ENCODE measurements around the gene PPFIBP1.

The PPFIBP1 gene

DNA sequence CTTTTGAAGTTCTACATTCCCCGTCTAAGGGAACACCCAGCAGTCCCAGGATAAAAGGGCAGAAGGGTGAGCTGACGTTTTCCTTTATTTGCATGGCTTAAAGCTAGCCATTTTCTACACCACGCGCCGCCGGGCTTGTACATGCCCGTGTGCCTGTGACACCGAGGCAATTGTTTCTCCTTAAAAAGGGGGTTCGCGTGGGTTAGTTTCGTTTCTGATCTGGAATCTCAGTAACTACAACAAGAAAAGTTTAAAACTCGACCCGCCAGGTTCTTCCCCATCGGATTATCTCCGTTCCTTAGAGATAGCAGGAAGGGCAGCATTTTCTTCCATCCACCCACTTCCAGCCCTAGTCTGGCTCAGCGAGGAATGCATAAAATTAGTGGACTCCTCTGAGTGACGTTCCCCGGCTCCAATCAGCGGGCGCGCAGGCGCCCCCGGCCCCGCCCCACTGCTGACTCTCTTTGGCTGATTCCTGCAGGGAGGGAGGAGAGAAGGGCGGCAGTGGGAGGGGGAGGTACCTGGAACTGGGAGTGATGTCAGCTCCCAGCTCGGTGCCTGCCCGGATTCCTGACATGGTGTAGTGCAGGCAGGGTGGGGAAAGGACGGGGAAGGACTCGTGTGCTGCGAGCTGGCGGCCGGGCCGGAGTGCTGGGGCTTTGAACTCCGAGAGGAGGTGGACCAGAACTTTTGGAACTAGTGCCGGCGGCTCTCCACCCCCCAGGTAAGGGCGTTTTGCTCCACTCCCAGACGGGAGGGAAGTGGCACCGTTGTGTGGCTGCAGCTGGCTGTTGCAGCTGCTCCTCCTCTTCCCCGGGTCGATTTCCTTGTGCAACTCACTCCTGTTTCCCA, at the start of gene PPFIBP1:
PPFIBP1 (plus strand) TSS at position 565 of the 852 bp plus-strand sequence. CDS start 109,191 bp downstream, outside the sequence.
- peak; percentile 94 for DNase-seq

DNA sequence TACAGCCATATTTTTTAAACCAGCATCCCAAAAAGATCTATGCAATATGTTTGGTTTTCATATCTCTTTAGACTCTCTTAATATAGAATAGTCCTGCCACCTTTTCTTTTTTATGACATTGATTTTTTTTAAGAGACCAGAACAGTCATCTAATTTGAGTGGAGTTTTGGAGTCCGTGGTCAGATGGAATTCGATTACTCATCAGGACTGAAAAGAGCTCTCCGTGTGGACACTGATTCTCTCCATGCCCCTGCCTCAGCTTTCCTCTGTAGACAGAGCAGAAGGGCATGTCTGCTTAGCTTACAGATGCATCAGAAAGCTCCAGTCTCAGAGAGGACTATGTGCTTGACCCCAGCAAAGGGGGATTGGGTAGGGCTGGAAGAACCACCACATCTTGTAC, 49.7 kb upstream of the PPFIBP1 start:
- DNase-seq = no peak

DNA sequence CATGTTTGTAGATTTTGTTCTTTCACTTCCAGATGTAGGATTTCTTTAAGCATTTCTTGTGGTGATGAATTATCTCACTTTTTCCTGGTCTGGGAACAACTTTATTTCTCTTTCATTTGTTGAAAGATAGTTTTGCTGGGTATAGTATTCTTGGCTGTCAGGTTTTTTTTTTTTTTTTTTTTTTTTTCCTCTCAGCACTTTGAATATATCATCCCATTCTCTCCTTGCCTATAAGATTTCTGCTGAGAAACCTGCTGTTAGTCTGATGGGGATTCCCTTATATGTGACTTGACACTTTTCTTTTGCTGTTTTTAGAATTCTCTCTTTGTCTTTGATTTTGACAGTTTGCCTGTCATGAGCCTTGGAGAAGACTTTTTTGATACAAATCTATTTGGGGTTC, 47.0 kb upstream of the PPFIBP1 start:
- DNase-seq = no peak

DNA sequence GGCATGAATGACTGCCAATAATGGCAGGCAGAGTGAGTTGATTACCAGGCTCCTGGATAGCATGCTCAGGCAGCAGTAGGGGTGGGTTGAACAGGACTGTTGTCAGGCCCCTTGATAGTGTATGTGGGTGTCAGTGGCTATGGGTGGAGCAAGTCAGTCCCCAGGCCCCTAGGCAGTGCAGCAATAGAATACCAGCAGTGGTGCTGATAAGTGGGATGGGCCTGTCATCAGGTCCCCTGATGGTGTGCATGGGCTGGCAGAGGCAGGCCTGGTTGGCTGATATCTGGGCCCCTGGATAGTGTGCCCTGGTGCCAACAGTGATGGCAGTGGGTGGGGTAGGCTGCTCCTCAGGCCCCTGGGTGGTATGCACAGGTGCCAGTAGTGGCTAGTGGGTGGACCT, 45.1 kb upstream of the PPFIBP1 start:
- DNase-seq = no peak

DNA sequence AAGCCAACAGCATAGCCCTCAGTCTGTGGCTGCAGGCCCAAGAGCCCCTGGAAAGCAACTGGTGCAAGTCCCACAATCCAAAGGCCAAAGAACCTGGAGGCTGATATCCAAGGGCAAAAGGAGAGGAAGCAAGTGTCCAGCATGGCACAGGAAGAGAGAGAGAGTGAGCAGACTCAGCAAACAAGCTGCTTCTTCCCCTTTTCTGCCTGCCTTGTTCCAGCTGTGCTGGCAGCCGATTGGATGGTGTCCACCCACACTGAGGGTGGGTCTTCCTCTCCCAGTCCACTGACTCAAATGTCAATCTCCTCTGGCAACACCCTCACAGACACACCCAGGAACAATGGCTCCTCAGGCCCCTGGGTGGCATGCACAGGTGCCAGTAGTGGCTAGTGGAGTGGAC, 44.0 kb upstream of the PPFIBP1 start:
- no peak for DNase-seq

DNA sequence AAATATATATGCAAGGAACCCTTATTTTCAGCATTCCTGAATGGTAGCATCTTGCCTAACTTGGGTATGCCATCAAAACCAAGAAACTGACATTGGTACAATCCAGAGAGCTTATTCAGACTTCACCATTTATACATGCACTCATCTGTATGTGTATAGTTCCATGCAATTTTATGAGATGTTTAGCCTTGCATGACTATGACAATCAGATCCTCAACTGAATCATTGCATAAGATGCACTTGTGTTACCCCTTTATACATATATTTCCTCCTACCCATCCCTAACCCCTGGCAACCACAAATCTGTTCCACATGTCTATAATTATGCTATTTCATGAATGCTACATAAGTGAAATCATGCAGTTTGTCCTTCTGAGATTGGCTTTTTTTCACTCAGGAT, 37.0 kb upstream of the PPFIBP1 start:
- DNase-seq = no peak

DNA sequence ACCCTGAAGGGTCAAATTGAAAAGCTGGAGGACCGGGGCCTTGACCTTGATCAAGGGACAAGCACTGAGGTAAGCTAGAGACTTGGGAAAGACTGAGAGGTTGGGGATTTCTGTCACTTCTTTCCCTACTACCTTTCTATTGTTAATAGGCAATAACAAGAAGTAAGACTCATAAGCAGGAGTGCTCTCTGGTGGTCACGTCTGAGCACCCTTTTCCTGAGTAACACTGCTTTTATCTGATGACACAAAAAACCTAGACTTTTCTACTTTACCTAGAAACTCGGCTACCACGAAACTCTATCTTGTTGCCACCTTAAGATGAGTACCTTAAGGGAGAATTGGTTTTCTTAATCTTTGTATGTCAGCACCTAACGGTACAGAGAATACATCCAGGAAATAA, 35.5 kb upstream of the PPFIBP1 start:
- DNase-seq = no peak

DNA sequence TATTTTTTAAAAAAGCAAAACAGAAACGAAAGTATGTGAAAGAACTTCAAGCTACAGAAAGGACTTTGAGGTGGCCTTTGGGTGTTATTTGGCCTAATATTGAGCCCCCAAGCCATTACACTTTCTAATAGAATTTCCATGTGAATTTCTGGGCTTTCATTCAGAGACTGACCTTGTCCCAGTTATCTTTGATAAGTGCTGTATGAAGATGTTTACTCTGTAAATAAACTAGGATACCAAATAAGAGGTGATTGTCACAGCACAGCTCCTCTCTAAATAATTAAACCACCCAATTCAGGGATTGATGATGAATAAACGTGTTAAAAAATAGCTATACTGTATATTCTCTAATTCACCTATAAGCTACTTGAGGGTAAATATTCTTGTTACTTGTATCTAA, 32.8 kb upstream of the PPFIBP1 start:
- no peak for DNase-seq

DNA sequence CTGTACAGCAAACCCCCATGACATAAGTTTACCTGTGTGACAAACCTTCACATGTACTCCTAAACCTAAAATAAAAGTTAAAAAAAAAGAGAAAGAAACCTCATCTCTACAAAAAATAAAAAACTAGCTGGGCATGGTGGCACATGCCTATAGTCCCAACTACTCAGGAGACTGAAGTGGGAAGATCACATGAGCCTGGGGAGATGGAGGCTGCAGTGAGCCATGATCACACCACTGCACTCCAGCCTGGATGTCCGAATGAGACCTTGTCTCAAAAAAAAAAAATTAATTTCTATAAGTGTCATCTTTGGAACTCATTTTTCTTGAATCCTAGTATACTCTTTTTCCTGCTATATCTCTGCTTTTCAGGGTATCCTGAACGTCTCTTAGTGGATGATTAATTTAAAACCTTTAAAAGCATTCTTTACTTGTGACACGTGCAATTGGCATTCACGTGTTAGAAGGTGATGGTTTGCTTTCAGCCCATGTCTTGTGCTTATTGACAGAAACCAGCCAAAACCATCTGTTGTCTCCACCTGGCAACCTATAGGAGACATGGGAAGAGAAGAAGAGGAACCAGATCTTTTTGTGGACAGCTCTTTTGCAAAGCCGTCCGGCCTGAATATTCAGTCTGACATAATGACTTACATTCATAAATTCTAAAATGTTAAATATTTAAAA, 30.6 kb upstream of the PPFIBP1 start:
- no peak for DNase-seq

DNA sequence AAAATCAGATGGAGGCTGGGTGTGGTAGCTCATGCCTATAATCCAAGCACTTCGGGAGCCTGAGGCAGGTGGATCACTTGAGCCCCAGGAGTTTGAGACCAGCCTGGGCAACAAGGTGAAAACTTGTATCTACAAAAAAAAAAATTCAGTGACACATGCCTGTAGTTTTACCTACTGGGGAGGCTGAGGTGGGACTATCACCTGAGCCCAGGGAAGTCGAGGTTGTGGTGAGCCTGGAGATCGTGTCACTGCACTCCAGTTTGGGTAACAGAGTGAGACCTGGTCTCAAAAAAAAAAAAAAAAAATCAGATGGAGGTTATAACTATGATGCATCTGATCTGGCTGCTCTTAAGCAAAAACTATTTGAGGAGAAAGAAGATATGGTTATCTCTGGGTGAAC, 26.6 kb upstream of the PPFIBP1 start:
- DNase-seq = no peak

DNA sequence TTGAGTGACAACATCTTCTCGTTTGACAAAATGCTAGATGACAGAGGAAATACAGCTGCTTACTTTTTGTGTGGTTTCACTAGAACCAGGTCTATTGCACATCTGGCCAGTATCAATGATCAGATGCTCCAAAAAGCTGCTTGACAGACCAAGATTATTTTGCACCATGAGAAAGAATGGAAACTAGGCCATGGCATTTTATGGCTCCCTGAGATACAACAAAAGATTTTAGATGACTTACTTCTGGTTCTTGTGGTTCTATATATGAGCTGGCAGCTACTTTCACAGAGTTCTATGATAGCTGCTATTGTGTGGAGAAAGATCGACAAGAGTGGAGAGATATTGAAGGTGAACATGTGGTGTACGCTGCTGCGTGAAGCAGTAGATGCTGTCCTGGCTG, 25.9 kb upstream of the PPFIBP1 start:
- DNase-seq = no peak

DNA sequence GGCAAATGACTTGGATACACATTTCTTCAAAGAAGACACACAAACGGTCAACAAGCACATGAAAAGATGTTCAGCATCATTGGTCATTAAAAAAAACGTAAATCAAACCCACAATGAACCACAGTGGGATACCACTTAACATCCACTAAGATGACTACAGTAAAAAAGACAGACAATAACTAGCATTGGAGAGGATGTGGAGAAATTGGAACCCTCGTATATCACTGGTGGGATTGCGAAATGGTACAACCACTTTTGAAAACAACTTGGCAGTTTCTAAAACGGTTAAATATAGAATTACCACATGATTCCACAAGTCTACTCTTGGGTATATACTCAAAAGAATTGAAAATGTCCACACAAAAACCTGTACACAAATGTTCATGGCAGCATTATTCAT, 25.2 kb upstream of the PPFIBP1 start:
- no peak for DNase-seq

DNA sequence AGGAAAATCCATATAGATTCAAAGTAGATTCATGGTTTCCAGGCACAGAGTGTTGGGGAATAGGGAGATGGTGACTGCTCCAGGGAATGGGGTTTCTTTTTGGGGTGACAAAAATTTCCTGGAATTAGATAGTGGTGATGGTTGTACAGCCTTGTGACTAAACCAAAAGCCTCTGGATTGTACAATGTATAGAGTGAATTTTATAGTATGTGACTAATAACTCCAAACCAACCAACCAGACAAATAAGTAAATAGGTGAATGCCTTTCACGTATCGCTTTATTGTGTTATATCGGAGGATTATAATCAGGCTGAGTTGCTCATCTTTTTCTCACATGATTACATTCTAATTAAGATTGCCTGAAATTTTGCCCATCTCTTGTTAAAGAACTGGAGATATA, 24.6 kb upstream of the PPFIBP1 start:
- no peak for DNase-seq

DNA sequence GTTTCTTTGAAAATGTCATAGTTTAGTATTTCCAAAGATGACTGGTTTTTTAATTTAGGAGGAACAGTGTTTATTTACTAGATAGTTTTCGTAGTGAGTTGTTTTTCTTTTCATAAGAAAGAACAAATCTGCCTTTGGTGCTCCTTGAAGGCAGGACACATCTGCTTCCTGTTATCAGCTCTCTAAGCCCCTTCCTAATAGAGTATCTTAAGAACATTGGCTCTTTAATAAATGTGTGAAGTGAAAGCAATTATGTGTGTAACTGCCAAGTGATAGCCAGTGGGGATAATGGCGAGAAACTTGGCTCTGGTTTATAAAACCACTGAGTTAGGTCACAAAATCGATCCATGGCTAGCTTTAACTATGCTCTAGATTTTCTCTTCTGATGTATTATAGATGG, 23.5 kb upstream of the PPFIBP1 start:
- DNase-seq = no peak

DNA sequence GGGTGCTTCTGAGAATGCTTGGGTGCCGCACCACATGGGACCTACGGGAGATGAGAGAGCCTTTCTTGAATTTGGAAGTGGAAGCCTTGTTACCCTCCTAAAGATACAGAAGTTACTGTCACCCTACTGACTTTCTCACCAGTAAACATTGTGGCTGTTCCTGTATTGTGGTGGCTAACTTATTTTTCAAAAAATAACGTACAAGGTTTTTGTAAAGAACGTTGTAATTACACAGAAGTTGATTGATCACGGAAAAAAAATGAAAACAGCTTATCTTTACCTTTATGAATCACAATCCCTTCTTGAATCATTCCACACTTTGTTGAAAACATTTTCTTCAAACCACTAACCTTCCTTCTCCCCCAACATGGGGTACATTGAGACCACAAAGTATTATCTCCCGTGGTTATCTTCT, 22.0 kb upstream of the PPFIBP1 start:
- DNase-seq = no peak

DNA sequence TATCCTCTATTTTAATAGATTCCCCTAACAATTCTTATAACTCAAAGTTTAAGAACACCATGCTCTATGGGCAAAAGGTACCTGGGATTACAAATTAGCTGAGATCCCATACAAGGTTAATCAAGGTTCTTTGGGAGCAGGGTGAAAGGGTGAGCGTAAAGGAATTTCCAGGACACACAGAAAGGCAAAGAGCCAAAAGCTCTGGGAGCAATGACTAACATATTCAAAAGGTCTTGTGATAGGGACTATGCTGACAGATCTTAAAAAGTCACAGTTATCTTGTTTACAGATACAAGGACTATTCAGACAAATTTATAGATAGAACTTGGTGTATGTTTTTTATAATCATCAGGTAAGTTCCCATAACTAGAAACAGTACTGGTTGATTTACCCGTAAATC, 19.5 kb upstream of the PPFIBP1 start:
- no peak for DNase-seq

DNA sequence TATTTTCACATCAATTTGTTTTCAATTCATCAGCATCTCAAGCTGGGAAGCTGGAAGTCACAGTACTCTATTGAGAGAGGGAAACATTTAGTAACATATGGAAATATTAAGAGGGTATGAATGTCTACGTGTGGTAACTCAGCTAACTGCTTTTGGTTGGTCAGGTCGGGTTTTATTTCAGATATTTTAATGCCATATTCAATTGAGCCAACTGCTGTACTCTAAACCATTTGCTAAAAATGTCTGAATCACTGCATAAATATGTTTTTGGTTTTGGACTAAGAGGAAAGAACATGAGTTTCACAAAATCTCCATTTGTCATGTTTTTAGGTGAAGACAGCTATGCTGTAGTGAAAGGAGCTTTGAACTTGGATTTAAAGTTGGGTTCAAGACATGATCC, 18.9 kb upstream of the PPFIBP1 start:
- no peak for DNase-seq

DNA sequence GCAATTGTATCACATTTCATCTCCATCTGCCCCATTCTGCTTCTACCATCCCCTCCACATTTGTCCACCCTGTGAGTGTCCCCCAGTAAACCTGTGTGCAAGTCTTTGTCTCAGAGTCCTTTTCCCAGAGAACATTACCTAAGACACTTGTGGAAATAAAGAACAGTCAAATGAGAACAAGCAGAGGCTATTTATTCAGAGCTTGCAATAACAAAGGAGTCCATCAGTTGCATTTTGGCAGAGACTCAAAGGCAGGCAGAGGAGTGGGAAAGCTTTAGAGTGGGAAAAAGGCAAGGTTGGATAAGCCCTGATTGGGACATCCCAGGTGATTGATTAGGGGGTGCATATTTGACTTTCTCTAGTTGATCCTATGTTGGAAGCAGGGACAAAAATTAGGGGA, 18.2 kb upstream of the PPFIBP1 start:
- DNase-seq = no peak

DNA sequence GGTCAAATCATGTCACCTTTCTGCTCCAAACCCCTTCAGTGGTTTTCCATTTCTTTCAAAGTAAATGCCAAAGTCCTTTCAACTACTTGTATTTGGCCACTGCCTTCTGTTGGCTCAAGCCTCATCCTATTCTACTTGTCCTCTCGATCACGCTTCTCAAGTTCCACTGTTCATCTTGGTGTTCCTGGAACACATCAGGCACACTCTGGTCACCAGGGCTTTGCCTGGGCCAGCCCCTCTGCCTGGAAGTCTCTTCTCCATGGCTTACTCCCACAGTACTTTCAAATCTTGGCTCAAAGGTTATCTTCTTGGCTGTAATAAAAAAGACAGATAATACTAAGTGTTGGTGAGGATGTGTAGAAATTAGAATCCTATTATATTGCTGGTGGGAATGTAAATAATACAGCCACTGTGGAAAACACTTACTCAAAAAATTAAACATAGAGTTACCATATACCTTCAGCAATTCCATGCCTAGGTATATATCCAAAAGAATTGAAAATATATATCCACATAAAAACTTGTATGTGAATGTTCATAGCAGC, 17.3 kb upstream of the PPFIBP1 start:
- no peak for DNase-seq

DNA sequence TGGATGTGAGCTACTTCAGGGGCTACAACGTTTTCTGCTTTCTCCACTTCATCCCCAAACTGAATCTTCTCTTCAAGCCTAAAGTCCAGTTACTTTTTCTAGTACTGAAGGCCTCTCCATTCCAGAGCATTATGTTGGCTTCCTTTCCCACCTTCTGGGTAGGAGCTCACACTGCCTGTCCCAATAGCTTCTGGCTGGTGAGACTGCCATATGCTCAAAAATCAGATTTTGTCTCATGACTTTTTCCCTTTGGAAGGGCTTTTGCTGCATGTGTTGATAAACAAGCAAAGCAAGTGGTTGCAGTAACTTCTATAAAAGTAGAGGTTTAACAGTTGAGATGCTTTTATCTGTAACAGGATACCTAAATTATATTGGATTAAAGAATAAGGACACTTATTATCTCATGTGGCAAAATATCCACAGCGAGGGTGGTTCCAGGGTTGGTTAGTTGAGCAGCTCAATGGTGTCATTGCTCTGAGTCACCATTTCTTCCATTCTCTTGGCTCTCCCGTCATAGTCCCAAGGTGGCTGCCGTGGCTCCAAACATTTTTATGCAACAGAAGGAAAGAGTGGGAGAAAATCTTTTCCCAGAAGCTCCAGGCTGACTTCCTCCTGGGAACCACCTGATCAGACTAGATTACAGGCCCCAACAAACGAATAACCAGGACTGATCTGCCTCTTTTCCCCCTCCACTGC, 15.1 kb upstream of the PPFIBP1 start:
- no peak for DNase-seq

DNA sequence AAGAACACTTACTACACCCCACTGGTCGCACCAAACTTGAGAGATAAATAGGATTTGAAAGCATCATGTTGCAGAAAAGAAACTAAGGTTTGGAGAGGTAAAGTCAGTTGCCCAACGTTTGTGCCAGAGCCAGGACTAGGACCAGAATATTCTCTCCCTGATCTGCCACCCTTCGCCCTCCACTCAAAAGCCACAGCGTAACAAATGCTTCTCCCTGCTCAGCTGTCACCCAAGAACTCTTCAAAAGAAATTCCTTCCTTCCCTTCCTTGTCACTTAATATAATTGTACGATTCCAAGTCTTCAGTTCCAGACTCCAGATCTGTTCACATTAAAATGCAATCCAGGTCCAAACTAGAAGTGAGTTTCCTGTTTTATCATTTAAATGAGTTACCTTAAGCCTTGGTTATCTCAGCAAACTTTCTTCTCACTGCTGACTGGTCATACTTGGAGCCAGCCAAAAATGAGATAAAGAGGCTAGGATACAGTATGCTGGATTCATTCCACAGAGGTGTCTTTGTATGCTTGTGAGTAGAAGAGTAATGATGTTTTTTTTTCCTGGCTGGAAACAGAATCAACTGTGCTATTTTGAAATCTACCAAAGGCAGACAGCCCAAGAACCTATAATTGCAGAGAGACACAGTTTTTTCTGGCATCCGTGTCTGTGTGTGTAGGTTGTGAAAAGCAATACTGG, 12.8 kb upstream of the PPFIBP1 start:
- no peak for DNase-seq

DNA sequence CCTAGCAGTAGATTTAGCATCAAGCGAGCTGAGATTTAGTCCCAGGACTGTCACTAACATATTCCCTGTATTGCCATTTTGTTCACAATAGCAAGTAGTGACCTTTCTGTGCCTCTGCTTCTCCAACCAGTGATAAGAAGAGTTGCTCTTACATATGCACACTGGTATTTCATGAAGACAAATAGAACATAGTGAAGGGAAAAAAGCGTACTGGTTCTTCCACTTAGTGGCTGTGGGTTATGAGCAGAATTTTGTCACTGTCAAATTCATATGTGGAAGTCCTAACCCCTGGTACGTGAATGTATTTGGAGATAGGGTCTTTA, 12.3 kb upstream of the PPFIBP1 start:
- no peak for DNase-seq

DNA sequence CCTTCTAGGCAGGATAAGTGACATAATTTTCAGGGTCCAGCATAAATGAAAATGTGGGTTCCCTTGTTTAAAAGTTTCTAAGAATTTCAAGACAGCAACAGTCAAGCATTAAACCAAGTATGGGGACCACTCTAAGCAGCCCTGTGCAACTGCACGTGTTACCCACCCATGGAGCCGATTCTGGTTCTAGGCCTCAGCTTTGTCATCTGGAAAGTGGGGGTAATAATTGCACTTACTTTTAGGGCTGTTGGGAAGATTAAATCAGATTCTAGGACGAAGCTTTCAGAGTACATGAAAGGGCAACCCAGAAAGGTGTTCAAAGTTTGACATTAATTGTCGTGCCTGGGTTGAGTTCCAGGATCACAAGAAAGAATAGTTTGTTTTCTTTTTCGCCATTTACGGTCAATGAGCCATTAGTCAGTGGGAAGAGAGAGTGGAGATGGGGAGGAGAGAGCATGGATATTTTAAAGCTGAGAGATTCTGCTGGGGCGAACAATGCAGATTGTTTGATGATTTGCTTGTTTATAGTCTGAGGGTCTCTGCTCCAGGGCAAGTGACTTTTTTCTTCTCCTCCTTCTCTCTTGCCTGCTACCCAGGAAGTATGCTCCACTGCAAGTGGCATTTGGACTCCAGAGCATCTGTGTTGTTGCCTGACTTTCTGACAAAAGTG, 10.7 kb upstream of the PPFIBP1 start:
- DNase-seq = no peak

Data from CD4-positive, alpha-beta T cell treated with Interferon gamma for 1 hour (primary cell).